OCI-LY7 (cell line): ENCODE measurements around the gene SKOR2. TPM values are rescaled to one million over a fixed set of nuclear protein-coding genes. Genes with fewer than 3 reads are reported as not detected.

Experiments
- BruUV-seq: library from RNA; stranded (reverse); fragments of 400-500 nt; replicated peaks from 2 replicates; lab custom pipeline; 2021; lab: Mats Ljungman, UMichigan
- CTCF ChIA-PET: fragments of 300-600 bp; sonication (Branson Sonifier 250); formaldehyde crosslinking; loops from one replicate; lab custom pipeline; 2022; ENCODE audit warnings: antibody characterized with exemption; ENCODE audit not compliant: unreplicated experiment; lab: Charles Lee
- POLR2A ChIA-PET: fragments of 300-600 bp; sonication (Branson Sonifier 250); formaldehyde crosslinking; loops from one replicate; lab custom pipeline; 2022; ENCODE audit warnings: antibody characterized with exemption; lab: Charles Lee
- DNase-seq: peaks from one replicate; pipeline ENCODE4 v3.0.0-alpha.2; 2015; ENCODE audit warnings: low spot score
- H2AFZ ChIP-seq: fragments of 200-600 bp; sonication (generic), shearing (Covaris generic); 2 replicates; pipeline ENCODE4 v1.6.1; 2014; ENCODE audit warnings: mild to moderate bottlenecking, antibody characterized with exemption, low read length, moderate library complexity
- H3K27ac ChIP-seq: fragments of 200-600 bp; sonication (generic); 2 replicates; pipeline ENCODE4 v1.5.1; 2014; ENCODE audit warnings: mixed run types, low read depth, mild to moderate bottlenecking, moderate library complexity, low read length, inconsistent platforms; ENCODE audit not compliant: poor library complexity, severe bottlenecking
- H3K36me3 ChIP-seq: fragments of 200-600 bp; sonication (generic); 2 replicates; pipeline ENCODE4 v1.6.1; 2014; ENCODE audit warnings: mild to moderate bottlenecking, antibody characterized with exemption, low read length, moderate library complexity, mixed read lengths; ENCODE audit not compliant: insufficient read depth
- H3K4me1 ChIP-seq: fragments of 200-600 bp; sonication (generic); 2 replicates; pipeline ENCODE4 v1.5.1; 2014; ENCODE audit warnings: mild to moderate bottlenecking, low read length; ENCODE audit not compliant: insufficient read depth, poor library complexity, severe bottlenecking
- H3K4me2 ChIP-seq: fragments of 200-600 bp; sonication (generic); 2 replicates; pipeline ENCODE4 v1.6.1; 2014; ENCODE audit warnings: mild to moderate bottlenecking, low read length
- H3K4me3 ChIP-seq: fragments of 200-600 bp; sonication (generic); 2 replicates; pipeline ENCODE4 v1.5.1; 2014; ENCODE audit warnings: mild to moderate bottlenecking, low read depth, low read length; ENCODE audit not compliant: poor library complexity, severe bottlenecking
- H3K79me2 ChIP-seq: fragments of 200-600 bp; sonication (generic); 2 replicates; pipeline ENCODE4 v1.6.1; 2016; ENCODE audit warnings: low read depth, mild to moderate bottlenecking, low read length, moderate library complexity, mixed read lengths; ENCODE audit not compliant: insufficient read depth
- H3K9me2 ChIP-seq: fragments of 200-600 bp; sonication (generic); 2 replicates; pipeline ENCODE4 v1.6.1; 2016; ENCODE audit warnings: mild to moderate bottlenecking, low read length, mixed read lengths; ENCODE audit not compliant: insufficient read depth
- H3K9me3 ChIP-seq: fragments of 200-600 bp; sonication (generic); 2 replicates; pipeline ENCODE4 v1.6.1; 2014; ENCODE audit warnings: mild to moderate bottlenecking, mixed run types, low read length, mixed read lengths
- H4K20me1 ChIP-seq: fragments of 200-600 bp; sonication (generic); 2 replicates; pipeline ENCODE4 v1.6.1; 2014; ENCODE audit warnings: mild to moderate bottlenecking, antibody characterized with exemption, low read length, moderate library complexity, mixed read lengths; ENCODE audit not compliant: insufficient read depth
- EZH2phosphoT487 ChIP-seq: fragments of 200-600 bp; sonication (generic); IDR thresholded peaks from 2 replicates; pipeline ENCODE4 v1.6.1; 2018; ENCODE audit warnings: low read depth, borderline replicate concordance, mild to moderate bottlenecking, mixed run types, antibody characterized with exemption, low read length, moderate library complexity, mixed read lengths
- intact Hi-C: fragments of 100-400 bp; cut with micrococcal nuclease; formaldehyde crosslinking; loops from one replicate; pipeline ENCODE4 v1.10.0; 2022; ENCODE audit not compliant: unreplicated experiment
- total RNA-seq, 2 experiments: library from RNA; depleted of rRNA in 1 of 2; stranded (reverse); fragments of >200 nt in 1 of 2; shearing (Covaris generic) in 1 of 2; gene quantifications; 2 replicates each; pipeline ENCODE4 v1.2.3, GENCODE V29; 2014 to 2022
- TF ChIP-seq, protein P1 (sequence below): fragments of 200-600 bp; sonication (generic); conservative IDR thresholded peaks from 2 replicates; pipeline ENCODE4 v1.5.1; 2014; ENCODE audit warnings: mild to moderate bottlenecking, antibody characterized with exemption, low read length, moderate library complexity, mixed read lengths

SKOR2 gene
- total RNA-seq, 2 experiments from 2014 or later = not detected

DNA sequence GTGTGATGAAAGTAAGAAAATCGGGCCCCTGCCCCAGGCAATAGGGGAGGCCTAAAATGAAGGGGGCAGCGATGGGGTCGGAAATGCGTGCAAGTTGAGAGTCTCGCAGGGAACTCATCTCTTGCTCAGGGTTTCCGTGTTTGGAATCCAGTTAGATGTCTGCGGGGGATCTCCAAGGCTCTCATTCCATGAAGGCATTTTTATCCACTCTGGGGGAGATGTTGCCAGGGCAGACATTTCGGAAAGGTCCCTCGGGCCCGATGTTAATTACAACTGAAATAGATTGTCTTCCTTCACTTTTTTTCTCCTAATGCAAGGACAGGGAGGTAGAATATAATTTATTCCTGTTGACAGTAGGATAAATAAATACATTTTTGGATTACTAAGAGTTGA, 12.8 kb upstream of the SKOR2 start:
- Histone ChIP-seq H2AFZ (no peak overlapping the region), H3K4me2 (no peak overlapping the region), H3K79me2 (no peaks in the 10 kb centered on the region), H3K4me1 (no peaks in the 10 kb centered on the region), H3K9me2 (no peaks in the 10 kb centered on the region), H3K36me3 (no peaks in the 10 kb centered on the region), H3K27ac (no peak overlapping the region), H3K4me3 (no peak overlapping the region), H3K9me3 (no peaks in the 10 kb centered on the region), H4K20me1 (no peaks in the 10 kb centered on the region)
- TF ChIP-seq, protein P1, sequence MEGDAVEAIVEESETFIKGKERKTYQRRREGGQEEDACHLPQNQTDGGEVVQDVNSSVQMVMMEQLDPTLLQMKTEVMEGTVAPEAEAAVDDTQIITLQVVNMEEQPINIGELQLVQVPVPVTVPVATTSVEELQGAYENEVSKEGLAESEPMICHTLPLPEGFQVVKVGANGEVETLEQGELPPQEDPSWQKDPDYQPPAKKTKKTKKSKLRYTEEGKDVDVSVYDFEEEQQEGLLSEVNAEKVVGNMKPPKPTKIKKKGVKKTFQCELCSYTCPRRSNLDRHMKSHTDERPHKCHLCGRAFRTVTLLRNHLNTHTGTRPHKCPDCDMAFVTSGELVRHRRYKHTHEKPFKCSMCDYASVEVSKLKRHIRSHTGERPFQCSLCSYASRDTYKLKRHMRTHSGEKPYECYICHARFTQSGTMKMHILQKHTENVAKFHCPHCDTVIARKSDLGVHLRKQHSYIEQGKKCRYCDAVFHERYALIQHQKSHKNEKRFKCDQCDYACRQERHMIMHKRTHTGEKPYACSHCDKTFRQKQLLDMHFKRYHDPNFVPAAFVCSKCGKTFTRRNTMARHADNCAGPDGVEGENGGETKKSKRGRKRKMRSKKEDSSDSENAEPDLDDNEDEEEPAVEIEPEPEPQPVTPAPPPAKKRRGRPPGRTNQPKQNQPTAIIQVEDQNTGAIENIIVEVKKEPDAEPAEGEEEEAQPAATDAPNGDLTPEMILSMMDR = no peak
- no peak for TF ChIP-seq EZH2phosphoT487
- no peak for DNase-seq
- POLR2A ChIA-PET = no interaction called here
- intact Hi-C loops = no loop called here
- no TSS peak for BruUV-seq
- CTCF ChIA-PET = no interaction called here

GRCh38 chr18:47263430-47264307, 12.2 kb upstream of the SKOR2 start:
- no peaks in the 10 kb centered on the region for H3K9me3 ChIP-seq
- H3K4me2 ChIP-seq = no peak overlapping the region
- DNase-seq = no peak
- no peaks in the 10 kb centered on the region for H3K9me2 ChIP-seq
- H3K27ac ChIP-seq = no peak overlapping the region
- POLR2A ChIA-PET = no interaction called here
- no peaks in the 10 kb centered on the region for H3K36me3 ChIP-seq
- H3K4me3 ChIP-seq = no peak overlapping the region
- no peak for TF ChIP-seq EZH2phosphoT487
- TF ChIP-seq, protein P1 = no peak
- H3K79me2 ChIP-seq = no peaks in the 10 kb centered on the region
- CTCF ChIA-PET = no interaction called here
- BruUV-seq = no TSS peak
- no peaks in the 10 kb centered on the region for H3K4me1 ChIP-seq
- no peak overlapping the region for H2AFZ ChIP-seq
- H4K20me1 ChIP-seq = no peaks in the 10 kb centered on the region
- intact Hi-C loops = no loop called here

- H3K4me2 ChIP-seq = no peak overlapping the region
- no peak overlapping the region for H3K27ac ChIP-seq
- no peaks in the 10 kb centered on the region for H3K9me3 ChIP-seq
- no peak overlapping the region for H3K4me3 ChIP-seq
- H3K36me3 ChIP-seq = no peaks in the 10 kb centered on the region
- H3K9me2 ChIP-seq = no peaks in the 10 kb centered on the region
- H3K79me2 ChIP-seq = no peaks in the 10 kb centered on the region
- CTCF ChIA-PET = no interaction called here
- no peak for DNase-seq
- no peaks in the 10 kb centered on the region for H4K20me1 ChIP-seq
- no TSS peak for BruUV-seq
- no peak for TF ChIP-seq EZH2phosphoT487
- TF ChIP-seq, protein P1 = no peak
- H2AFZ ChIP-seq = no peak overlapping the region
- intact Hi-C loops = no loop called here
- no peaks in the 10 kb centered on the region for H3K4me1 ChIP-seq
- POLR2A ChIA-PET = no interaction called here
Observed at GRCh38 chr18:47263150-47263429, 11.6 kb upstream of the SKOR2 start.
